SW480 (cell line): ENCODE results near the gene PDGFRB.

Experiments
- DNase-seq: peaks from one replicate; pipeline ENCODE4 v3.0.0-alpha.2; 2016; ENCODE audit warnings: low spot score

PDGFRB gene

DNA sequence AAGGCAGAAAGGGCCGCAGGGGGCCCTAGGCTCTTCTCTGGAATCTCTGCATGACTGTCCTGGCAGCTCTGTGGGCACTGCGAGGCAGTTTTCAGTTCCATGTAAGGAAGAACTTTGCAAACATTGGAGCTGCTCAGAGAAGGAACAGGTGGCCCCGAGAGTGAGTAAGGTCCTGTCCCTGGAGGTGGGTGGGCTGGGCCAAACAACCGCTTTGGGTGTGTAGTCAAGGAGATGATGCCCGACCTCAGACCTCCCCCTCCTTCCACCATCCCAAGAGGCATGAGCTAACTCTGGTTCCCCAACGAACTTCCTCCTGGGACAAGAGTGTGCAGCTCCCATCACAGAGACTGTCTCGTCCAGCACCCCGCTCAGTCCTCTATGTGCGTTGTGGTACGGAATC, 89.8 kb downstream of the PDGFRB start:
- DNase-seq, result no peak

DNA sequence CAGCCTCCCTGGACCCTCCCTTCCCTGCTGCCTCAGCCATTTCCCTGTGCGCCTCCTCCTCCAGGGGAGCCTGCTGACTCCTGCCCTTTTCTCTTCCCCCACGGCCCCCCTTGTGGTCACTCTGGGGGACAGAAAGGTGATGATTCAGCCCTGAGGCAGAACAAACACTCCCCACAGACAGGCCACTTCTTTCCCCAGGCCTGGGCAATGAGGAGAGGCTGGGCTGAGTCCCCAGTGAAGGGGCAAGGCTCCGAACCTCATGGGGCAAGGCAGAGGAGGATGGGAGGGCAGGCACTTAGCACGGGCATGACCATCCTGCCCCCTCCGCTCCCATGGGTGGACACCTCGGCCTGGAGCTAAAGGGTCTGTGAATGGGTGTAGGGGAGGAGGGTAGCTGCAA, 90.3 kb downstream of the PDGFRB start:
- DNase-seq, result no peak

DNA sequence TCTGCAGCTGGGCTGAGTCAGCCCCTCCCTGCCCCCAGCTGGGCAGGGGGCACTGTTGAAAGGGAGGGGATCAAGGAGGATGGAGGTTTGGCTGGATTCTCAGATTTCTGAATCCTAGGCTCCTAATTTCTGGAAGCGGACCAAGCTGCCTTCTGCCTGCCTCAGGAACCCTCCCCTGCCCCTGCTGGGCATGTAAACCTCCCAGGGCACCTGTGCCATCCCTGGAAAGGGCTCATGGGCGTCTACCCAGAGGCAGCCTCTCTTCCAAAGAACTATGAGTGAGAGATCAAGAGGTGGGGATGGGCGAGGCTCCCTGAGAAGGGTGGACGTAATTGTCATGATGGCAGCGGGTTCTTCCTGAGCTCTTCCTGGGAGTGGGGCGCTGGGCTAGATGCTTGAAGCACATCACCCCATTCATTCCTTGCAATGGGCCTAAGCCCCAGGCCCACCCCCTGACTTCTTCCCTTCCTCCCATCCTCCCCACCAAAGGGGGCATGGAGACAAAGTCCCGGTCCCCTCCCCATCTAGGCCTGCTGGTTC, 90.9 kb downstream of the PDGFRB start:
- no peak for DNase-seq
